HEK293T (cell line): Measurements from ENCODE around the gene PSG2.
"Not testable (repeated sequence)": the region's sequence is repeated elsewhere in the genome, so short reads cannot be mapped to it uniquely, and the experiment has no call there.

Experiments used
- ELF4 ChIP-seq: fragments of 450-650 bp; IDR thresholded peaks from 2 replicates; pipeline ENCODE4 v1.6.1; 2017; ENCODE audit warnings: antibody characterized with exemption
- SP1 ChIP-seq: fragments of 450-650 bp; IDR thresholded peaks from 2 replicates; pipeline ENCODE4 v1.6.1; 2017
- TARDBP ChIP-seq: fragments of 450-650 bp; IDR thresholded peaks from 2 replicates; pipeline ENCODE4 v1.6.1; 2016

GRCh38 chr19:43127336-43127735 is 44.8 kb upstream of the PSG2 start:
- TF ChIP-seq SP1, ELF4, TARDBP: not testable (repeated sequence)
